Stimulated activated CD8-positive, alpha-beta memory T cell treated with anti-CD3 and anti-CD28 coated beads, Interleukin-15, amount 100 ng/mL, for 48 hours (primary cell): Measurements from ENCODE around the gene HS6ST2.
"Not testable (repeated sequence)": the region's sequence is repeated elsewhere in the genome, so short reads cannot be mapped to it uniquely, and the experiment has no call there.

ENCODE experiments used
- DNase-seq, 2 donors: peaks; one replicate each; pipeline ENCODE4 v3.0.0-alpha.2; 2020; ENCODE audit warnings: low read depth in 2 of 2

HS6ST2 gene

DNA sequence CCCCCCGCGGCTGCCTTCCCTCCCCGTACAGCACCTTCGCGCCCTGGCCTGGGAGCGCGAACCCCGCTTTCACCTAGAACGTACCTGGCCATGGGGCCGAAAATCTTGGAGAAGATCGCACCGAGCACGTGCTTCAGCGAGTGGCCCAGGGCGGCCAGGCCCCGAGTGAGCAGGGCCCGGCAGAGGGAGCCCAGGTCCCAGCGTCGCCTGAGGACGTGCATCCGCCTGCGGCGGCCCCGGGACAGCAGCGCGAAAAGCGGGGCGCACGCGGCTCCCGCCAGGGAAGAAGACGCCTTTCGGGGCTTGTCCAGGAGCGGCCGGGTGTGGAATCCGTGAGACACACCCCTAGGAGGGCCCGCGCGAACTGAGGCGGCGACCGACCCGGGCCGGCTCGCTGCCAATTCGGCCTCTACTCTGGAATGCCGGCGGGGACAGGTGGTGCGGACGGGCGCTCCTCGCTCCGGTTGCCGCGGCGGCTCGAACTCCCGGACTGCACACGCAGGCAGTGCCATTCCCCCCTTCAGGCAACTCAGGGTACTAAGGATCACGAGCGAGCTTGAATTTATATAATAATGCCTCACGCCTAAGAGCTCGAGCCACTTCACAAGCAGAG, at the start of gene HS6ST2:
HS6ST2 (minus strand) TSS at position 539 of the 613 bp plus-strand sequence.
- DNase-seq = no peak

DNA sequence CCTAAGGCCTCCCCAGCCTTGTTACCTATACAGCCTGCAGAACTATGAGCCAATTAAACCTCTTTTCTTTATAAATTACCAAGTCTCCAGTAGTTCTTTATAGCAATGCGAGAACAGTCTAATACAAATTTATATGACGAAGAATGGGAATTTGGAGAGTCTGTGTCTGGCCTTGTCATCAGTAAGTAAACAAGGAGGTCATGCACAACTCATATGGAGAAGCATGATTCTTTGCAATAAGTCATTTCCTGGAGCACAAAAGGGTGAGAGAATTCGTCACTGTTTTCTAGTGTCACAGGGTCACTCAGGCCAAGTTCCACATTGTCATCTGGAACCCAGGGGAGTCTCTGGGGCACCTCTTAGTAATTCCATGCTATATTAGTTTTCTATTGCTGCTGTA, 49.0 kb upstream of the HS6ST2 start:
- DNase-seq = no peak

DNA sequence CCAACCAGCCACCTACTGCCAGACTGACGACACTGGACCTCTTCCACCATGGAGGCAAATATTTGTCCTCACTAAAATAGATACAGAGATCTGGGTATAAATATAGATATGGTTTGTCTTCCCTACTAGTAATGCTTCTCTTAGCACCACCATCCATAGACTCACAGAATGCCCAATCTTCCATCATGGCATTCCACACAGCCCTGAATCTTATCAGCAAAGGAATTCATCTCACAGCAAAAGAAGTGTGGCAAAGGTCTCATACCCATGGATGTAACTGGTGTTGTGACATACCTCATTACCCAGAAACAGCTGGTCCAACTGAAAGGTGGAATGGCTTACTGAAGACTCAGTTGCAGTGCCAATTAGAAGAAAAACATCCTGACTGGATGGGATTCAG, 47.2 kb upstream of the HS6ST2 start:
- no peak for DNase-seq

DNA sequence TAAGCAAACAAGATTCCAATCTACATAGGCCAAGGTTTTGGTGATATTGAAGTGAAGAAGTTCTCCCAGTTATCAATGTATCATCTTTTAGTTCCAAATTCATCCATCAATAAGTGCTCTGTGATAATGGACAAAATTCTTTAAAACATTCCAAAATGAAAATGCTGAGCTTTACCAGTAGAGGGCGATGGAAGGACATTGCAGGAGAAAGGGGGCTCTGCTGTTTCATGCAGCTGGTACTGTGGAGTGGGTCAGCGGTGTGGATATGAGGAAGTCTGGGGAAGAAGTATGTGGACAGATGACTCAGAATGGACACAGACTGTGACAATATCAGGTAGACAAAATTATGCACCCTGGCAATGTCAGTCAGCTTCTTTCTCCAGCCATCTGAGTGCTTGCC, 46.6 kb upstream of the HS6ST2 start:
- DNase-seq = no peak

DNA sequence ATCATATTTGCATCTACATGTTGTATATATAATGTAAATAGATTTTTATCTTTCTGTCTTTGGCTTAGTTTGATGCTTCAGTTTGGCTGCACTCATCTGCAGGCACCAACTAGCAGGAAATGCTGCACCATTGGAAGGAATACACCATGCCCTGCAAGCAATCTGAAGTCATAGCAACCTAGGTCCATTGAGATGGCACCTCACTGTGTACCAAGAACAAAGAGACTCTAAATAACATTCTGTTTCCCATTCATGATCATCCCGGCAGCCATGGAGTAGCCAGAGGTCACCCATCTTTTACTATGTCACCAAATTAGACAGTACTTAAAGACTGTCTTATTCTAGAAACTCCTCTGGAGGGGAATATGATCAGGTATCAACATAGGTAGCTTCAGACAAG, 40.8 kb upstream of the HS6ST2 start:
- no peak for DNase-seq

DNA sequence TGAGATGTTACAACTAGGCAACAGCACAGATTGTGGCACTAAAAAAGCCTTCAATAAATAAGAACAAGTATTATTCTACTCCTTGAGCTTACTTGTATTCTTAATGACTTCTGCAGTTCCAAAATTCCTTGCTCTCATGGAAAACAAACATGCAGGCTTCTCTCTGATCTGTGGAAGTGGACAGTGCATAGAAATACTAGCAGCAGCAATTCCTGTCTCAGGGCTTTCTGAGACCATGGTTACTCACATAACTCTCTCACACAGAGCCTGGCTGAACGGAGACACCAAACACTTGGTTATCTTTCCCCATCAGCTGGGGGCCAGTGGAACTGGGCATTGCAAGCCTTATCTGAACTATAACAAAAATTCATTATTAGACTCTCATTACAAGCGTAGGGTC, 32.4 kb upstream of the HS6ST2 start:
- no peak for DNase-seq

DNA sequence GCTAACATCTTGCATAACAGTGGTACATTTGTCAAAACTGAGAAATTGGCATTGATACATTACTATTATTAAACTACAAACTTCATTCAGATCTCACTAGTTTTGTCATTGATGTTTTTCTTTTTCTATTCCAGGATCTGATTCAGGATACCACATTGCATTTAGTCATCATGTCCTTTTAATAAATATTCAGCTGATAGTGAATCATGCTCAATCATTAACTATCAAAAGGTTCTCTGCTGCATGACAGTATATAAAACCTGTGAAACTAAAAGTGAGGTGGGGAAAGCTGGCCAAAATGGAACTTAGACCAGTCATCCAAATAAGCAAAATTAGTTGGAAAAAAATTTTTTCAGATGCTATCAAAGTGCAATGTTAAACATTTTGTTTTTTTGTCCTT, 28.1 kb upstream of the HS6ST2 start:
- no peak for DNase-seq

DNA sequence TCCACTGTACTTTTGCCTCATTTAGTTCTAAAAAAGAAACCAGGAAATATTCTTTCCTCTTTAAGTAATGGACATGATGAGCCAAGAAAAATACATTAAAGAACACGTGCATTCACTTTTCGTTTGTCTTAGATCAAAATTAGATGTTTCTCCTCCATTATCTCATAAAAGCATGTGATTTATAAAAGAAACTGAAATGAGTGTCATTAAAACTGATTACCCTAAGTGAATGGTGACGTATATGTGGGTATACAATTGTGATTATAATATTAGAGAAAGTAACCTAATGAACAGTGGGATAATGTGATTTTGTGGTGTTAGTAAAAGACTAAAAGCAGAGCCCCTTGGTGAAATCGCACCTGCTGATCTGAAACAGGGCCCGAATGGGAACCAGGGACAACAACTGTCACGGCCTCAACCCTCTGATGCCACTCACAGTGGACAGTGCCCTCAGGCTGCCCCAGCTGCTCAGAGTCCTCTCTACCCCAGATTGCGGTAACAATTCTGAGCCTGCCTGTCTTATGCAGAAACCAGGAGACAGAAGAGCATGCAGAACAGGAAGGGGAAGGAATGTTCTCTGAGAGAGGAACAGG, 25.7 kb upstream of the HS6ST2 start:
- no peak for DNase-seq

DNA sequence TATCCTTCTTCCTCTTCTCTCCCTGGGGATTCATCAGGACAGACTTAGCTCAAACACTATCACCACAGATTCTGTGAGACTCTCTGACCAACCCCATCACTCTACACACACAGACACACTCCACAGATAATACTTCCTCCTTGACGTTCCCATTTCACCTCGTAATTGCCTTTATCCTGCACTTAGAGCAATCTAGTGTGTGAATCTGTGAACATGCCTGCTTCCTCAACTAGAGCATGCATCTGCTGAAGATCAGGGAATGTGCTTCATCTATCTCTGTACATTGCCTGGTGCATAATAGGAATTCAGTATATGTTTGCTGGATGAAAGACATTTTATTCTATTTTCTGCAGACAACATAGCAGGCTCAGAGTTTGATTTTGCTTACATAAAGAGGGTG, 25.1 kb upstream of the HS6ST2 start:
- no peak for DNase-seq

DNA sequence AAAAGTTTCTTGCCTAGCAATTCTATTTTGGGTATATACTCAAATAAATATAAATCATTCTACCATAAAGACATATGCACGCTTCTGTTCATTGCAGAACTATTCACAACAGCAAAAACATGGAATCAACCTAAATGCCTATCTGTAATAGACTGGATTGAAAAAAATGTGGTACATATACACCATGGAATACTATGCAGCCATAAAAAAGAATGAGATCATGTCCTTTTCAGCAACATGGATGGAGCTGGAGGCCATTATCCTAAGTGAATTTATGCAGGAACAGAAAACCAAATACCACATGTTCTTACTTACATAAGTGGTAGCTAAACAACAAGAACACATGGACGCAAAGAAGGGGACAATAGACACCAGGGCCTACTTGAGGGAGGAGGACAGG, 21.6 kb upstream of the HS6ST2 start:
- DNase-seq = not testable (repeated sequence)

DNA sequence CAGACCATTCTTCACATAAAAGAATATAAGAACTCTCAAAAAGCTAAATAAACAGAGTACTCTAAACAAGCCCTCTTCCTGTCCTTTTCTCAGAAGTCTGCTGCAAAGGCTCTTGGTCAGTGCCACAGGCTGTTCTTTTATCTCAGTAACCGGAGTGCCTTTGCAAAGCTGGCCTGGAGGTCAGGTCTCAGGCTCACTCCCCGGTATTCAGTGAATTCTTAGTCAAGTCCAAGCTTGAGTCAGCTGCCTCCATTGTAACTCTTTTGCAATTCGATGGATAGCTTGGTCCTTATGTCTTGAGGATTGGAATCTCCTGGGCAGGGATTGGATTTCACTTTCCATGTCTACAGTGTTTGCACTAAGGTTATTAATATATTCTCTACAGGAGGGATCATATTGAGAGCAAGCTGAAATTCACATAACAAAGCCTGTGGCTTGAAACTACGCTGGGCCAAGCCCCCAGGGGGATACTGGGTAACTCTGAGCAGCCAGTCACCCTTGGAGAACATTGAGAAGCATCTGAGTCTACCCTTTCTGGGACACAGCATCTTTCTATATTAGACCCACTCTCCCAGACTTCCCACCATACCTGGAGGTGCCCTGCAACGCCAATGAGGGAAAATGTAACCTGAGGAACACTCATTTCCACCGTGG, 10.0 kb upstream of the HS6ST2 start:
- no peak for DNase-seq

DNA sequence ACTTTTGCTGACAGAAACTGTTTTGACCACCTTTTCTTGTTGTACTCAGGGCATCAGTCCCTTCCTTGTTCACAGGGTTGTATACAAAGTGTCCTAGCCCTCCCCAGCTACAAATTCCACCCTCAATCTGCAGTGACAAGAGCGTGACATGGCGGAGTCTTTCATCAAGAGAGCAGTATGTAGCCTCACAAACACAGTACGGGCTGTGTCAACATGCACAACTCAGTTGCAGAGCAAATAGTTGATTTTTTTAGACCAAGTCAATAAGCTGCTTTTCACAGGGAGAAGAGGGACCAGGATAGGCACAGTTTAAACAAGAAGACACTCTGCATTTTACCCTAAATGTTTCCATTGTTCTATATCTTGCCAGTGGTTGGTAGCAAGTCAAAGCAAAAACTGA, 8.6 kb upstream of the HS6ST2 start:
- no peak for DNase-seq

DNA sequence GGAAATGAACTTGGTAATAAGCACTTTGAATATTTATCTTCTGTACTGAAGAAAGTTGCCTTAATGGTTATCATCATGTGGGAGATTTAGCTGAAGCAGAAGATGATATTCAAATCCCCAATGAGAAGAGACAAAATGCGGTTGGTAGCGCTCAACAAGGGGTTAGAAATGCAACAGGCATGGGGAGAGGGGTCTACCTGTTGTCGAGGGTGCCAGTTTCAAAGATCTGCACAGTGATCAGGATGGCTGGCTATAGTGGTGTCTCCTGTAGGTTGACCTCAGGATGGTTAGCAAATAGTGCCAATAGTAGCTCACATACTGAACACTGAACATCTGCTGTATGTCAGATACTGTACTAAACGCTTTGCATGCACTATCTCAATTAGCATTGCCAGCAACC, 7.0 kb upstream of the HS6ST2 start:
- DNase-seq = no peak

DNA sequence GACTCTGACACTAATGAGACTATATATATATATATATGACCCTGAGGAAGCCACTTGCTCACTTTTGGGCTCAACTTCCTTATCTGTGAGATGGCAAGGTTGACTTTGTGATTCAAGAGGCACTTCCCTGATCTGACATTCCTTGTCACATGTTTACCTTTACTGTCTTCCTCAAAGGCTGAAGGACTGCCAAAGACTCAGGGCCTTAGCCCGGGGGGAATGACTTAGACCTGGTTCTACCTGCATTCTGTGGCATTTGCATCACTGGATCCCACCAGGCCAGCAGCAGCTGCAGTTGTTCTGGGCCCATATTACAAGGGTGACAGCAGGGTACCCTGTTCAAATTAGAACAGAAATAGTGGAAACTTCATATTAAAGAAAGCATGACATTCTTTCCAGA, 3.1 kb upstream of the HS6ST2 start:
- no peak for DNase-seq

DNA sequence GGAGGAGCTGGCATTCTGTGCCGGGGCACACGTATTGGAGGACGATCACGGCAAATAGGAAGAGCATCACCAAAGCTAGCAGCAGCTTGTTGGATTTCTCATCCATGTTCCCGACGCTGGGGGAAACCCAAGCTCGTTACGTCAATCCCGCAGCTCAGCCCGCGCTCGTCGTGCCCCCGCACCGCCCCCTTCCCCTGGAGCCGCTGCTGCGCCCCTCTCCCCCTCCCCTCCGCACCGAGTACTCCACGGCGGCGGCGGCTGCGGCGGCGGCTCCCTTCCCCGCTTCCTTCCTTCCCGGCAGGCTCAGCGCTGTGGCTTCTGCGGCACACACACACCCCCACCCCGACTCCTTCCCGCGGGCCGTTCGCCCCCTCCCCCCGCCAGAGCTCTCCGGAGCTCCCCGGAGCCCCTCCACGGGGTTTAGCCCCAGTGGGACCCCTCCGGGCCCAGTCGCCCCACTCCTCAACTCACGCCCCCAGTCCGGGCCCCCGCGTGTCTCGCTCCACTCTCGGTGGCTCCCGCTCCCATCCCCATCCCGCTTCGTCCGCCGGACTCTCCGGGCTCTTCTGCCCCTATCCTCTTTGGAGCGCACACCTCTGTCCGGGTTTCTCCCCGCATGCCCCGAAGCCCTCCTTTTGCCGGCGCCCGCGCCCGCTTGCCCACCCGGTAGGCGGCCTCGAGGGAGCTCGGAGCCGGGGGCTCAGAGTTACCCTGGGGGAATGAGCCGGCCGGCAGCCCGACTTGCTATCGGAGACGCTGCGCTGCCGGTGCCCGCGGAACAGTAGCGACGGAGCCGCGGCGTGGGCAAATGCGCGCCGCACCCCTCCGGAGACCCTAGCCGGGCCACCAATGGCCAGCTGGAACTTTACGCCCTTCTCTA, 978 bp downstream of the HS6ST2 start:
- DNase-seq = no peak

DNA sequence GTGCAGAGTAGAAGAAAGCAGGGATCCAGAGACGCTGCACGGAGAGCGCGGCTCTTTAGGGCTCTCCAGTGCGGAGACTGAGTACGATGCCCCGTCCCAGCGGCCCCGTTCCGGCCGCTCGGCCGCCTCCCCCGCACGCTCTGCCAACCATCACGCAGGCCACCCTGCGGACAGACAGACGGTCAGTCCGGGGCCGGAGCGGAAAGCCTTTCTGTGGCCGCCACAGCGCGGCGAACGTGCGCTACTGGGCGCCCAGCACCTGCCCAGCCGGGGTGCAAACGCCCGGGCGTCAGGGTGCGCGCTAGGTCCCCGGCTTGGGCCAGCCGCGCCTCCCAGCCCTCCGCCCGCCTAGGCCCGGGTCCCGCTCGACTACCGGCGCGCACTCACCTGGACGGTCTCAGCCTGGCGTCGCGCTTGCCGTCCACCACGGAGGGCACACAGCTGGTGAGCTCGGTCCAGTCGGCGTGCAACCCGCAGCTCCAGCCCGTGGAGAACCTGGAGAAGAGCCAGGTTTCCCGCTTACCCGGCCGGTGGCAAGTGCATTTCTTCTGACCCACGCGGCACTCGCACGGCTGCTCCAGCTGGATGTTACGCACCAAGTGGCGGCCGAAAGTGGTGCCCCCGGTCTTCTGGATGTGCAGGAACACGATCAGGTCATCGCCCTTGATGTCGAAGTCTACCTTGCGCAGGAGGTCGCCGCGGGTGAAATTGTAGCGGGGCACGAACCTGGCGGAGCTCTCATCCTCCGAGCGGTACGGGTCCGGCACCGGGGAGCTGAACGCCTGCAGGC, 1.8 kb downstream of the HS6ST2 start:
- no peak for DNase-seq

DNA sequence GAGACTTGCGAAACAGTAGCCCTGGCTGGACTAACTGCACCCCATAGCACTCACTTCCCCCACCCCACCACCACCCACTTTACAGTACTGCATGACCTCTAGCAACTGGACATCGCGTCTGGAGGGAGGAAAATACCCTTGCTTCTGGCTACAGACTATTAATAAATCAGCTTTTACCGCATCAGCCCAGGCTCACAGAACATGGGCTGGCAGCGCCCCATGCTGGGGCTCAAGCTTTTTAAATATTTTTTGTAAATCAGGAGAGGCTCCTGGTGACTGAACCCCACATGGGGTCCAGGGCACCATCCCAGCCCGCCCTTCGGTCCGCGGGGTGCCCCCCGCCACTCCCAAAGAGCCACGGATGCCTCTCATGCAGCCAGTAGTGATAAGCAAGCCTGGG, 2.7 kb downstream of the HS6ST2 start:
- no peak for DNase-seq

DNA sequence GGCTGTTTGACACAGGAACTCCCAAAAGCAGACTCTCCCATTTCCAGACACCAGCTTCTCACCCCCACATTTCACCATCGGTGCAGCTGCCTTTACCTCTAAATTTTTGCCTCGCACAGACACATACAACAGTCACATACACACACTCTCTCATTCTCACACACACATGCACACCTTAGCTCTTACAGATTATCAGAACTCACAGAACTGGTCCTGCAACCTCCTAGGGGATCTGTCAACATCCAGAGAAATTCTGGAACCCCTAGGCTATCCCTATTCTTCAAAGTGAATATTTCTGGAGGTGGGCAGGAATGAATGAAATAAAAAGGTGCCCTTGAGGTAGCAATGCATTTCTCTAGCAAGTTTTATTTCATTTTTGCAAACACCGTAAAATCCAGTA, 4.1 kb downstream of the HS6ST2 start:
- no peak for DNase-seq

DNA sequence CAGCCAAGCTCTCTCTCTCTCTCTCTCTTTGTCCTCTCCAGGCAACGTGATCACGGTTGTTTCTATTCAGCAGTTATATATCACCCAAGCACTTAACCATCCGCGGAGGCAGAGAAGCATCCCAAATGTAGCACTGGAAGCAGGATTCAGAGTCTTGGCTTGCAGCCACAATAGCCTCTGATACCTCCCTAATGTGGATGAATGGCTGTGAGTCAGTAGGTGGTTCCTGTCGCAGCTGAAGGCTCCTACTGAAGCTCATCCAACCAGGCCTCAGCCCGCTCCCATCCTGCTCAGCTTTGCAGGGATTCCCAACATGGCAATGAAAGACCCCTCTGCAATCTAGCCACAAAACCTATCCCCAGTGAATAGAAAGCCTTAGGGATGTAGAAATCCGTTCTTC, 5.1 kb downstream of the HS6ST2 start:
- DNase-seq = no peak

DNA sequence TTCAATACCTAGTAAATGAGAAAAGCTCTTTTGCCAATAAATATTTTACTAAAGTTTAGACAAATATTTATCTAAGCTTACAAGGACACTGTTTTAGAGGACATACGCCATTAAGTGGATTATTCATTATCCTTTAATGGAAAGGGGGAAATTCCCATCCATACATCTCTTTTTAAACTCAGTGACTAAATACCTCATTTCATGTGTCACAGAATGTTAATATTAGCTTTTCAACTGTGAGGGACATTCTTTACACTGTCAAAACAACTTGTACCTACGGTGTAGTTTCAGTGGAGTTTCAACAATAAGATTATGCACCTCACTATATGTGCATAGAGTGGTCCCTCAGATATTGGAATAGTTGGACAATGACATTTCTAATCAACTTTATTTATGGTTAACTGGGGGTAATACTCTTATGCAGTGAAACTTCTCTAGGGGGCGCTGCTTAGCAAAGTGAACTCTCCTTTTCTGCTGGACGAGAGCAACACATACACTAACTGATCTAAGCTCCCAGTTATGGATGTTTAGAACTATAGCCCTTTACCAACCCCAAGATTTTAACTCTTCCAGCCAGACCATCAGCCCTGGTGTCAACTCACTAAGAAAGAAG, 9.7 kb downstream of the HS6ST2 start:
- DNase-seq = no peak

DNA sequence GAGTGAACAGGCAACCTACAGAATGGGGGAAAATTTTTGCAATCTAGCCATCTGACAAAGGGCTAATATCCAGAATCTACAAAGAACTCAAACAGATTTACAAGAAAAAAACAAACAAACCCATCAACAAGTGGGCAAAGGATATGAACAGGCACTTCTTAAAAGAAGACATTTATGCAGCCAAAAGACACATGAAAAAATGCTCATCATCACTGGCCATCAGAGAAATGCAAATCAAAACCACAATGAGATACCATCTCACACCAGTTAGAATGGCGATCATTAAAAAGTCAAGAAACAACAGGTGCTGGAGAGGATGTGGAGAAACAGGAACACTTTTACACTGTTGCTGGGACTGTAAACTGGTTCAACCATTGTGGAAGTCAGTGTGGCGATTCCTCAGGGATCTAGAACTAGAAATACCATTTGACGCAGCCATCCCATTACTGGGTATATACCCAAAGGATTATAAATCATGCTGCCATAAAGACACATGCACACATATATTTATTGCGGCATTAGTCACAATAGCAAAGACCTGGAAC, 13.3 kb downstream of the HS6ST2 start:
- not testable (repeated sequence) for DNase-seq
